ENCODE measurements around the gene PRKN.

PRKN gene

GRCh38 chr6:162271922-162272321 is 455.6 kb downstream of the PRKN start:
- no peak for DNase-seq

GRCh38 chr6:162270966-162271365 is 456.6 kb downstream of the PRKN start:
- no peak for DNase-seq

- no peak for DNase-seq
Measured at GRCh38 chr6:162267641-162268040, 459.9 kb downstream of the PRKN start.

DNA sequence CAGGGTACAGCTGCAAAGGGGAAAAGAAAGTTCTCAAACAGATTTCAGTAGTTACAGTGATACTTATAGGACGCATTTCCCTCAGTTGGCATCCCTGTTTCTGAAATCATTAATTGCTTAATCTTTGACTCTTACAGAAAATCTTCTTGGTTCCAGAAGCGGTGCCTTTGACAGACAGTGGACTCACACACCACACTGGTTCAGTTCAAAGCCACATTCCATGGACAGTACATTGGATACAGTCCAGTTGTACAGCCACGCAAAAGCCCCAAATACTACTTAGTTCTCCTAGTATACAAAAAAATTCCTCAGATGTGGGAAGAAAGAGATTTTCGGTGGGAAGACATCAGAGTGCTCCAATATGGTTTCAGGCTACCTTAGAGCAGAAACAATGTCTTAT is 460.4 kb downstream of the PRKN start:
- DNase-seq, result no peak

DNA sequence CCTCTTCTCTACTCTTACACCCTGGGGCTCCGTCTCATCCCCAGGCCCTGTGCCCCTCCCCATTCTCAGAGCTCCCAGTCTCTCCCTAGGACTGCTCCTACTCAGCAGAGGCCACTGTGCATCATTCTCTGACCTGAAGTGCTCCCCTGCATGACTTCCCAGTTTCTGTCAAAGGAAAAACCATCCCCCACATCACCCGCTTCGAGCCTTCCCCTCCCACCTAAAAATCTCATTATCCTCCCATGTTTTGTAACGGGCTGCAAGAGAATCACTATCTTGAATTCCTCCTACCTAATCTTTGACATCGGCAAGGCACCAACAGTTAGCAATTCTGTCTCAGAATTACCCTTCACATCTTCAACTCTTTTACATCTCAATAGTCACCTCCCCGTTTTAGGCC is 463.0 kb downstream of the PRKN start:
- DNase-seq, result no peak

DNA sequence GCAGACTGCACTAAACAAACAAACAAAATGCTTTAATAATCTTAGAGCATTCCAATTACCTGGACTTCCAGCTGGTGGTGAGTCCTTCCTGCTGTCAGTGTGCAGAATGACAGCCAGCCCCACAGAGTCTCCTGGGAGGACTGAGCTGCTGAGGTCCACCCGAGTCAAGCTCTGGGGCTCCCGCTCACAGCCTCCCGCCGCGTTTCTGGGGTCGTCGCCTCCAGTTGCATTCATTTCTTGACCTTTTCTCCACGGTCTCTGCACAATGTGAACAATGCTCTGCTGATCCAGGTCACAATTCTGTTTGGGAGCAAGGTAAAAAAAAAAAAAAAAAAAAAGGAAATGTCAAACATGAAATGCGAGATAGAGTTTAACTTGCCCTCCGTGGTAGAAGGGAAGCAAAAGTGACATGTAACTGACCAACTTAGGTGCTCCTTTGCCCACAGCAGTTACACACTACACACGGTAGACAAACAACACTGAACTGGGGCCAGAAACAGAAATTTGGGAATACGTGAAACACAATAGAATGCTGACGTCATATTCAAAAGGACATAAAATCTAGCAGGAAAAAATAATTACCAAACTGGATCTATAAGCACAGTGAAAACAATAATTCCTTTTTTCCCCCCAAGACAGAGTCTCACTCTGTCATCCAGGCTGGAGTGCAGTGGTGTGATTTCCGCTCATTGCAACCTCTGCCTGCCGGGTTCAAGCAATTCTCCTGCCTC is 464.9 kb downstream of the PRKN start:
- DNase-seq, result no peak

- no peak for DNase-seq
Measured at GRCh38 chr6:162261598-162261997, 466.0 kb downstream of the PRKN start.

- no peak for DNase-seq
Measured at GRCh38 chr6:162260027-162260426, 467.5 kb downstream of the PRKN start.

GRCh38 chr6:162258647-162259046 is 468.9 kb downstream of the PRKN start:
- DNase-seq, result no peak

DNA sequence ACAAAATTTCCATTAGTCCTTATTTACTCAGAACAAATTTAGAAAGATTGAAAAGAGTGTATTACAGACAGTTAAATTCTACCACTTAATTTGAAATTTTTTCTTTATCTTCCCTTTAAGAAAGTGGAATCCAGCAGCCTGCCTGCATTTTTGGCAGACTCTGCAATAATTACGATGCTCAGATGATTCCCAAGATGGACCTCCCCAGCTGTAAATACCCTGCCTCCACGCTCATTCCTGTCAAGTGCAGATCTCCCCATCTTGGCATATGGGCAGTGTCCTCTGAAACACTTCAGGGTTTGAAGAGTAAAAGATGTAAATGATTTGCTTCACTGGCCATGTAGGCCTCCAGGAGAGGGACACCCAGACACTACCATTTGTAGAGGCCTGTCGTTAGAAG is 471.2 kb downstream of the PRKN start:
- no peak for DNase-seq

DNA sequence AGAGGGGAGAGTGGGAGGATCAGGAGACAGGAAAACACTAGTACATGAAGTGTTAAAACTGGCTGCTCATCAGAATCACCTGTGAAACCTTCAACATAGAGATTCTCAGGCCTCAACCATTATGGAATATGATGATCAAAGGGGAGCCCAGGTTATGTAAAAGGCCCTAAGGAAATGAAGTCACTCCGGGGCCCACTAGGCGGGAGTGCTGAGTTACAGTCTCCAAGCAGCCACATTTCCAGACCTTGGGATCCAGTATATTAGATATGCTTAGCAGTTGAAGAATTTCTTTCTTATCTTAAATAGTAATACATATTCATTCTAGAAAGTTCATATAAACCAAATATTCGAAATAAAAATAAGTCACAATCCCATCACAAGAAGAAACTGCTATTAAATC is 476.3 kb downstream of the PRKN start:
- no peak for DNase-seq

GRCh38 chr6:162249907-162250642 is 477.5 kb downstream of the PRKN start:
- no peak for DNase-seq

GRCh38 chr6:162245830-162246420 is 481.6 kb downstream of the PRKN start:
- no peak for DNase-seq

DNA sequence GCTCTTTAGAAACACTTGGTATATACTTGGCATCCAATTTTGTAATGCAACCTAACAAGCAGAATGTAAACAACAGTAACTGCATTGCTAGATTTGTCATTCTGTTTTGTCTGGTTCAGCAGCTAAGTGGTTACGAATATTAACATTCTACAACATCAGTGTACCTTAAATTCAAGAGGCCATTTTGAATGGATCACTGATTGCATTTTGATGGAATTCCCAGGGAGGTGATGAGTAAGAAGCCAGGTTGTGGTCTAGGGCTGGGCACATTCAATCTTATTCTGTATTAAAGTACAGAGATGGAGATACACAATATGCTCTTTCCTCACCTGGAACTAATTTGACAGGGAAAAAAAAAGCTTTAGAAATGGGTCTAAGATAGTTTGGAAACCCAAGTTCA is 483.5 kb downstream of the PRKN start:
- no peak for DNase-seq

- DNase-seq, result no peak
Measured at GRCh38 chr6:162242915-162243314, 484.7 kb downstream of the PRKN start.

DNA sequence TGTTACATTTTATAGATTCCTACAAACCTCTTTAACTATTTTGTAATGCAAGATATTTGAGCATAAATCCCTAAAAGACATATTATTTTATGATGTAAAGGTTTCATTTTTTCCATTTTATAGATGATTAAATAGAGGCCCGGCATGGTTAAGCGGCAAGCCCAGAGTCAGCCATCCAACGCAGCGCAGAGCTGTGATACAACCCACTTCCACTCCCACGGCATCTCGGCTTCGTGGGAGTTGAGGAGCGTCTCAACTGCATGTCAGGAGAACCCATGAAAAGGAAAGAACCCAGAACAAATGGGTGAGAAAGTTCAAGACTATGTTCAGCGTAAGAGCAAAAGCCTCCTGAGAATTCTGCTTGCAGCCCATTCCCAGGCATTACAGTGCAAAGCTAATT is 488.2 kb downstream of the PRKN start:
- no peak for DNase-seq

- no peak for DNase-seq
Measured at GRCh38 chr6:162238675-162239074, 488.9 kb downstream of the PRKN start.

GRCh38 chr6:162237331-162237730 is 490.2 kb downstream of the PRKN start:
- no peak for DNase-seq

DNA sequence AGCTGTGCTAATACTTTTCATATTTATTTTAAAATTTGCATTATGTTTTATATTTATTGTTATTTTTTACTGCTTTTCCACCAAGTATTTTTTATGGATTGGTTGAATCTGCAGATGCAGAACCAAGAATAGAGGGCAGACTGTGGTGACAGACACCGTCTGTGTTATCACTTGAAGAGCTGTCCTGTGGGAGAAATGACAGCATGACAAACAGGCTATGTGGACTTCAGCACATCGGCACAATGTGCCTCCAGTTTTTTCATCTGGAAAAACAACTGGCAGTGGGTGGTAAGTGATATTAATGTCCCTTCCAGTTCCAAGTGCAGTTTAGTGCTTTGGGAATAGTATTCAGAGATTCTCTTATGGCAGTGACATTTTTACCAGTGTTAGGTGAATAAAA is 492.9 kb downstream of the PRKN start:
- DNase-seq, result no peak

DNA sequence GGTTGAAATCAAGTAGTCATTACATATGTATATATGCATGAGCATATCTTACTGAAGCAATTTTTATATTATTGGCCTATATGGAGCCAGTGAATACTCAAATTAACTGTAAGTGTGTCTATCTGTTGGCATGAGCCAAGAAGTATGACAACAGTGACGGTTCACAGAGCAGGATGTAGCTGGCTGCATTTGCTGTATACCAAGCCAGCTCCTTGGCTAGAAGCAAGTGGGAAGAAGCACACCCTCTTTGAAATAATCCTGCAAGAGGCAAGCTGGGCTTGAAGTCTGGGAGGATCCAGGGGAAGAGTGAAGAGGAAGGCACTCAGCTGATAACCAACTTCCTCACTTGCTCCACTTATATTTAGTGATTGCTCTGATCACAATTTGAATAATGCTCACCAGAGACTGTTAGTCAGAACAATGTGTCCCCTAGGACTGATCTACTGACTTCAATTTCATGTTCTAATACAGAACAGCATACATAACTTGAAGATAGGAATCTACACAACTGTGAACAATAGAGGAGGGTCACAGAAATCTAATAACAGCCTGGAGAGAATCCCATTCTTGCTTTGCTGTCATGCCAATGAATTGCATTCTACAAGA is 497.3 kb downstream of the PRKN start:
- DNase-seq, result no peak

GRCh38 chr6:162229093-162229492 is 498.5 kb downstream of the PRKN start:
- no peak for DNase-seq

DNA sequence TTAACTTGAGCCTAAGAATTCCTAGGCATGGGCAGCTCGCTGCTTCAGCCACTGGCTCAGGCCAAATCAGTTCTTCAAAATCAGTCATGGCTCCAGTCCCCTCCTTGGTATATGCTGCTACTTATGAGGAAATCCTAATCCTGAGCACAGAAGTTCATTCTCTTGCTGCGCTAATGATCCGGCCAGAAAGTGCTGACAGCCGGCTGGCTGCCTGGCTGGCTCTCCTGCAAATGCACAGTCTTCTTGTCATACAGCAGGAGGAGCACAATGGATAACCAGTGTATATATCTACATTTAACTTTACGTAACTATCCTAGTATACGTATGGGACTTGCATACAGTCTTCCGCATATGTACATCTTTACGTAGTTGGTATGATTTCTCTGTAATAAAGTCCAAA is 500.8 kb downstream of the PRKN start:
- DNase-seq, result no peak

DNA sequence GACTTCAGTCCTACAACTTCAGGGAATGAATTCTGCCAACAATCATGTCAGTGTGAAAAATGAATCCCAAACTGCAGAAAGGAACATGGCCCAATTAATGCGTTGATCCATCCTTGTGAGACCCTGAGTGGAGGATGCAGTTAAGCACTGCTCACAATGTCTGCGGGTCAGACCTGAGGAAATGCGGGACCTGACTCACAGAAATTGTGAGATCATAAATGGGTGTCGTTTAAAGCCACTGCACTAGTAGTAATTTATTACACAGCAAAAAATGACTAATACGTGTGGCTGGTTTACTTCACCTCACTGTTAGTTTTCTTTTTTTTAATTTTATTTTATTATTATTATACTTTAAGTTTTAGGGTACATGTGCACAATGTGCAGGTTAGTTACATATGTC is 505.0 kb downstream of the PRKN start:
- no peak for DNase-seq

DNA sequence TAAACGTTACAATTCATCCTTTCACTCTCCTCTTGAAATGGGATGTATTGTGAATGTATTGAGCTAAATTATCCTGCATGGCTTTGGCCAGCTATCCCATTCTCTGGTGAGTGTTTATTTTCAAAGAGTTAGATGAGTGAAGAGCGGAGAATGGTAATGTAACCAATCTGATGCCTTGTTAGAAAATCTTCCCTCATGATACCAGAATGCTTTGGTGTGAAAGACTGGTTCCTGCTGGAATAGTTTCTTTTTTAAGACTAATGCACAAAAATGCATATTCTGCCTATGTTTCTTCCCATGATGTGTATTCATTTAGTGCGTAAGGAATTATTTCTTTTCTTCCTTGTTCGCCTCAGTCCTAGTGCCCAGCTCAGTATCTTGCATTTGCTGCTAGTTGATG is 506.7 kb downstream of the PRKN start:
- no peak for DNase-seq

Measured in 8988T (cell line).